Measurements from ENCODE around the gene ITIH6. TPM values are rescaled to one million over a fixed set of nuclear protein-coding genes. Genes with fewer than 3 reads are reported as not detected.

ITIH6 gene
- total RNA-seq, 4 donors from 2014 or later, result not detected

DNA sequence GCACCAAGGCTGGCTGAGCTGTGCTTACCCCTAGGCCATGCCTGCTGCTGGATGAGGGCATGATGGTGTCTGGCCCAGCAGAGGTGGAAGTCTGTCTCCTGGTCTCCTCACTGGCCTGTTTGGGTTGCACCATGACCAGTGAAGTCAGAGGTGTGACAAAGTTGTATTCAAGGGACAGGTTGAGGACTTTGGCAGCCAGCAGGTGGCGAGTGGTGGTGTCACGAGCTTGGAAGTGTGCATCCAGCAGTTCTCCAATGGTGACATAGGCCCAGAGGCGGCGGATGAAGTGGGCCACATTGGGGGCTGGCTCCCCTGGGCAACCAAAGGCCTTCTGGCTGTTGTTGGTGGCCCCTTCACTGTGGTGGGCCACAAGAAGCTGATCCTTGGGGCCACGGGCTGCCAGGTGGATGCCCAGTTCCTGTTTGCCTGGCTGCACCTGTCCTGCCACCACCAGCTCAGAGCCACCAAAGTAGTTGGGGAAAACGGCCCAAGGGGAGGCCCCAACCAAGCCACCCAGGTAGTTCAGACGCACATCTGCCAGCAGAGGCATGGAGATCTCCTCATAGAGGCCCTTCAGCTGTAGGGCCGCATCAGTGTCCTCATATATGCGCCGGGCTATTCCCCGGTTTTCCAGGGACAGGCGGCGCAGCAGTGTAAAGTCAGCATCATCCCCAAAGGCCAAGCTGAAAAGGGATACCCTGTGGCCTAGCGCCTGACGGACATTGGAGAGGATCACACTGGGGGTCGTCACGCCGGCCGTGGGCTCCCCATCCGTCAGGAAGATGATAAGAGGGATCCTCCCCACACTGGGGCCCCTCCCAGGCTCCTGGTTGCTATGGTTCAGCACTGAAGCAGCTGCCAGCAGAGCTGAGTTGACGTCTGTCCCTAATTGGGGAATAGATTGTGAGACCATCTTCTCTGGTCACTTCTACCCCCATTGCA is 39.7 kb downstream of the ITIH6 start:
- TF ChIP-seq, protein P1, sequence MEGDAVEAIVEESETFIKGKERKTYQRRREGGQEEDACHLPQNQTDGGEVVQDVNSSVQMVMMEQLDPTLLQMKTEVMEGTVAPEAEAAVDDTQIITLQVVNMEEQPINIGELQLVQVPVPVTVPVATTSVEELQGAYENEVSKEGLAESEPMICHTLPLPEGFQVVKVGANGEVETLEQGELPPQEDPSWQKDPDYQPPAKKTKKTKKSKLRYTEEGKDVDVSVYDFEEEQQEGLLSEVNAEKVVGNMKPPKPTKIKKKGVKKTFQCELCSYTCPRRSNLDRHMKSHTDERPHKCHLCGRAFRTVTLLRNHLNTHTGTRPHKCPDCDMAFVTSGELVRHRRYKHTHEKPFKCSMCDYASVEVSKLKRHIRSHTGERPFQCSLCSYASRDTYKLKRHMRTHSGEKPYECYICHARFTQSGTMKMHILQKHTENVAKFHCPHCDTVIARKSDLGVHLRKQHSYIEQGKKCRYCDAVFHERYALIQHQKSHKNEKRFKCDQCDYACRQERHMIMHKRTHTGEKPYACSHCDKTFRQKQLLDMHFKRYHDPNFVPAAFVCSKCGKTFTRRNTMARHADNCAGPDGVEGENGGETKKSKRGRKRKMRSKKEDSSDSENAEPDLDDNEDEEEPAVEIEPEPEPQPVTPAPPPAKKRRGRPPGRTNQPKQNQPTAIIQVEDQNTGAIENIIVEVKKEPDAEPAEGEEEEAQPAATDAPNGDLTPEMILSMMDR (IDR thresholded peaks at IDR 0.05; ENCODE audit: low read depth), result no peak

DNA sequence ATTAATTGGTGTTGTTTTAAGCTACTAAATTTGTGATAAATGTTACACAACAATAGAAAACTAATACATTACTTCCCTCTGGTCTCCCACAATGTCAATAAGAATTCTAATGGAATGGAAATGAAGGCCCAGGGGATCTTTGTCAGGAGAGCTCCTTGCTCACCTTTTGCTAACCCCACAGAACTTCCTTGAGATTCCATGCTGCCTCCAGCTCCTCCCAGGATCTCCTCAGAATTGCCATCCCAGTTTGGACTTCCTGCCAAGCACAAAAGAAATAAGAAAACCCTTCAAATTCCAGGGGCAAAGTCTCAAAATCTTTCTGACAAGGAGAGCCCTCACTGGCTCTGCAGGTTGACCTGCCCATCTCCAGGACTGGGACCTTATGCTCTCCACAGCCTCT is 43.2 kb downstream of the ITIH6 start:
- TF ChIP-seq, protein P1 (IDR thresholded peaks at IDR 0.05; ENCODE audit: low read depth), result no peak

GRCh38 chrX:54748626-54749025 is 49.4 kb downstream of the ITIH6 start:
- TF ChIP-seq, protein P1 (IDR thresholded peaks at IDR 0.05; ENCODE audit: low read depth), result no peak

DNA sequence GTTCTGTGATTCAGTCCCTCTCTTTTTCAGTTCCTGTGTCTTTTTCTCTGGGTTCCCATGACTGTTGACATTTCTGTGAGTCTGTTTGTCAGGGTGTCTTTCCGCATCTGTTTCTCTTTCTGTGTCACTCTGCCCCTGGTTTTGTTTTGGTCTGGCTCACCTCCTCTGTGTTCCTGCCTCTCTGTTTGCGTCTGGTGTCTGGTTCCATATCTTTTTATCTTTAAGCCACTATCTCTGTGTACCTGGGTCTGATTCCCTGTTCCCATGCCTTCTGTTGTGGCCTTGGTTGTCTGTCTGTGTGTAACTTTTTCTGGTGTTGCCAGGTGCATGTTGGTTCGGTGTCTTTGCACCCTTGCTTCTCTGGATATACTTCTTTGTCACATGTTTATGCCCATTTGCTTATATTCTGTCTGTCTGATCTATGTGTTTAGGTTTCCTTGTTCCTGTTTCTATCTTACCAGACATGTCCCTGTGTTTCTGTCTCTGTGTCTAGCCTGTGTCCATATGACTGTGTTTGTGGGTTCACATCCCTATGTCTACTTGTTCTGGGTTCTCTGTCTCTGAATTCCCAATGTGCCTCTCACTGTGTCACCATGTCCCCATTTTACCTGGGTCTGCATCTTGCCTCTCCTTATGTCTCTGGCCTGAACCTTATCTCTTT is 50.2 kb downstream of the ITIH6 start:
- TF ChIP-seq, protein P1 (IDR thresholded peaks at IDR 0.05; ENCODE audit: low read depth), result no peak

DNA sequence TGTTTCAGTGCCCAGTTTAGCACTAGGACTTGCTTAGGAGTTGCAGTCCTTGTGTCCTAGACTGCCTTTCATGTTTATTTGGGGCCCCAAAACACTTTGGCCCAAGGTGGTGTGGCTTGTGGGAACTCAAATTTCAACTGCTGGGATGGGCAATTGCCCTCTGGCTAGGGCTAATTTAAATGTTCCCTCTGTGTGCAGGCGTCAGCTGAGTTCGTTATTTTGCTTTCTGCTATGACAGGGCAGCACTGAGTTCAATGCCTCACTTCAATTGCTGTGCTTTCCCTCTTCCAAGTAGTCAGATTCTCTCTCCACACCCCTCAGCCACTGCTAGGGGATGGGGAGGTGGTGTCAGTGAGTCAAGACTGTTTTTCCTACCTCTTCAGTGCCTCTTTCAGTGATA is 51.1 kb downstream of the ITIH6 start:
- TF ChIP-seq, protein P1 (IDR thresholded peaks at IDR 0.05; ENCODE audit: low read depth), result no peak

DNA sequence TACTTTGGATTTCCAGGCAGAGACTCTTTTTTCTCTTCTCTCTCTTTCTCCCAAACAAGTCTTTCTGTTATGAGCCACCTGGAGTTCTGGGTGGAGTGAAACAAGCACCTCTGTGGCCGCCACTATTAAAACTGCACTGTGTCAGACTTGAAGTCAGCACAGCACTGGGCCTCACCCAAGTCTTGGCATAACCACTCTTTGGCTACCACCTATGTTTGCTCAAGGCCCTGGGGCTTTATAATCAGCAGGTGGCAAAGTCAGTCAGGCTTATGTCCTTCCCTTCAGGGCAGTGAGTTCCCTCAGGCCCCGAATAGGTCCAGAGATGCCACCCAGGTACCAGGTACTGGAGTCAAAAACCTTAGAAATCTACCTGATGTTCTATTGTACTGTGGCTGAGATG is 52.4 kb downstream of the ITIH6 start:
- TF ChIP-seq, protein P1 (IDR thresholded peaks at IDR 0.05; ENCODE audit: low read depth), result no peak

DNA sequence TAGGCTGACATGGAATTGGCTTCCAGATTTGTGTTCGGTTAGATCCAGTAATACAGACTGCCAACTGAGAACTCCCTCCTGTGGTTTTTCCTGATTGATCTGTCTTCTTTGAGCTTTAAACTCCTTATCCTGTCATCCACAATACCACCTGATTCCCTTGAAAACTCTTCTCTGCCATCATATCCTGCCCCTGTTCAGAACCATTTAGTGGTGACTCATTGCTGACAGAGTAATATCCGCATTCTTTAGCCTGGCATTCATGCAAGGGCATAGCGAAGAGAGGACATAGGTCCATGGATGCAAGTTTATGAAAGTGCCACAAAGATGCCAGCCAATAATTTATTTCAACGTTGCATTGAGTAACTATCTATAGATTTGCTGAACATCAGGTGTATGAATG is 76.6 kb downstream of the ITIH6 start:
- TF ChIP-seq, protein P1 (IDR thresholded peaks at IDR 0.05; ENCODE audit: low read depth), result no peak
